Measurements from ENCODE around the gene TMEM117.

The TMEM117 gene

DNA sequence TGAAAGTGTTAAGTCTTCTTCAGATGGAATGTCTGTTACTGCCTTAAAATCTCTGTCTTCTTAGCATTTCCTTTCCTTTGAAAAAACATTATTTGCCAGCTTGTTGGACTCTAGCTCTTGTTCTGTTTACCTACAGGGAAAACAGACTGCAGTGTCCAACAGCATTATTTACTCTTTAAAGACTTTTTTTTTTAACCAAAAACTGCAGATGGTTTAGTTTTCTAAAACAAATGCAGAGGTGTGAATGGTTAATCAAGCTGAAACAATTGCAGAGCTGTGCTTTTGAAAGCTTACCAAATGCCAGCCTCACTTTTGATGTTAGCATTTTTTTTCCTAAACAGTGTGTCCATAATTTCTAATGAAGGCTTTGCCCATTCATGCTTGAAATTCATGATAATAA, 323.3 kb downstream of the TMEM117 start:
- Histone ChIP-seq H3K18ac (ENCODE audit: low read length) (no peak overlapping the region), H3K23ac (ENCODE audit: low read depth, low read length, poor library complexity) (no peak overlapping the region), H3K4ac (ENCODE audit: low read length) (no peak overlapping the region), H3K36me3 (replicated peaks in 1 of 2; ENCODE audit: control insufficient read depth in 2 of 2, insufficient read depth in 2 of 2, low read length in 2 of 2) (peaks cover 0 to 2% of the 10 kb centered on the region in 2 donors), H2AFZ (ENCODE audit: low read length) (peak overlapping the region; percentile 40), H3K14ac (ENCODE audit: low read length) (no peak overlapping the region), H3K4me1 (ENCODE audit: control insufficient read depth in 2 of 2, insufficient read depth in 1 of 2, low read depth in 1 of 2, low read length in 2 of 2) (peaks cover 1 to 21% of the 10 kb centered on the region in 2 donors), H3K79me1 (ENCODE audit: low read depth, low read length) (no peaks in the 10 kb centered on the region), H3K27me3 (ENCODE audit: control insufficient read depth in 3 of 3, insufficient read depth in 3 of 3, low read depth in 1 of 3, low read length in 3 of 3) (no peaks in the 10 kb centered on the region), H3K4me2 (ENCODE audit: insufficient read depth, low read length, poor library complexity, severe bottlenecking) (no peak overlapping the region), H2BK12ac (ENCODE audit: low read length) (no peak overlapping the region), H3K27ac (replicated peaks; ENCODE audit: low read length) (no peak overlapping the region), H3K4me3 (ENCODE audit: low read length in 2 of 2) (no peak overlapping the region), H4K91ac (ENCODE audit: low read depth, low read length, poor library complexity) (no peak overlapping the region), H3K9me3 (replicated peaks in 1 of 2; ENCODE audit: control insufficient read depth in 2 of 2, insufficient read depth in 1 of 2, low read depth in 1 of 2, low read length in 2 of 2) (no peaks in the 10 kb centered on the region), H2BK5ac (ENCODE audit: low read length) (no peak overlapping the region), H3K9ac (ENCODE audit: low read depth, low read length, poor library complexity) (no peak overlapping the region), H4K8ac (ENCODE audit: low read depth, low read length) (no peak overlapping the region), H2BK120ac (ENCODE audit: low read depth, low read length) (no peak overlapping the region), H2BK15ac (ENCODE audit: low read length) (no peak overlapping the region), H2AK5ac (ENCODE audit: low read depth, low read length) (no peak overlapping the region)
- DNase-seq (ENCODE audit: low spot score): no peak

- no peak overlapping the region for H3K4me2 ChIP-seq (ENCODE audit: insufficient read depth, low read length, poor library complexity, severe bottlenecking)
- no peak overlapping the region for H3K14ac ChIP-seq (ENCODE audit: low read length)
- no peak overlapping the region for H4K91ac ChIP-seq (ENCODE audit: low read depth, low read length, poor library complexity)
- H3K36me3 ChIP-seq (replicated peaks in 1 of 2; ENCODE audit: control insufficient read depth in 2 of 2, insufficient read depth in 2 of 2, low read length in 2 of 2): peaks cover 0 to 2% of the 10 kb centered on the region in 2 donors
- H3K18ac ChIP-seq (ENCODE audit: low read length): no peak overlapping the region
- H3K9ac ChIP-seq (ENCODE audit: low read depth, low read length, poor library complexity): no peak overlapping the region
- no peak overlapping the region for H3K27ac ChIP-seq (replicated peaks; ENCODE audit: low read length)
- no peak overlapping the region for H2BK5ac ChIP-seq (ENCODE audit: low read length)
- H3K9me3 ChIP-seq (replicated peaks in 1 of 2; ENCODE audit: control insufficient read depth in 2 of 2, insufficient read depth in 1 of 2, low read depth in 1 of 2, low read length in 2 of 2): no peaks in the 10 kb centered on the region
- no peak overlapping the region for H2BK120ac ChIP-seq (ENCODE audit: low read depth, low read length)
- no peak overlapping the region for H2BK15ac ChIP-seq (ENCODE audit: low read length)
- H2BK12ac ChIP-seq (ENCODE audit: low read length): no peak overlapping the region
- no peaks in the 10 kb centered on the region for H3K79me1 ChIP-seq (ENCODE audit: low read depth, low read length)
- H2AFZ ChIP-seq (ENCODE audit: low read length): peak overlapping the region; percentile 50
- no peak for DNase-seq (ENCODE audit: low spot score)
- no peak overlapping the region for H4K8ac ChIP-seq (ENCODE audit: low read depth, low read length)
- H3K27me3 ChIP-seq (ENCODE audit: control insufficient read depth in 3 of 3, insufficient read depth in 3 of 3, low read depth in 1 of 3, low read length in 3 of 3): no peaks in the 10 kb centered on the region
- H3K23ac ChIP-seq (ENCODE audit: low read depth, low read length, poor library complexity): no peak overlapping the region
- no CpG with 5 or more reads among the region's 3 CpGs for WGBS, 2 donors (ENCODE audit: extremely low coverage in 2 of 2, insufficient read length in 2 of 2, insufficient replicate concordance in 1 of 2)
- H3K4me1 ChIP-seq (ENCODE audit: control insufficient read depth in 2 of 2, insufficient read depth in 1 of 2, low read depth in 1 of 2, low read length in 2 of 2): peaks cover 1 to 21% of the 10 kb centered on the region in 2 donors
- no peak overlapping the region for H3K4me3 ChIP-seq (ENCODE audit: low read length in 2 of 2)
- no peak overlapping the region for H2AK5ac ChIP-seq (ENCODE audit: low read depth, low read length)
- no peak overlapping the region for H3K4ac ChIP-seq (ENCODE audit: low read length)
Observed at GRCh38 chr12:44159862-44160261, 324.0 kb downstream of the TMEM117 start.

DNA sequence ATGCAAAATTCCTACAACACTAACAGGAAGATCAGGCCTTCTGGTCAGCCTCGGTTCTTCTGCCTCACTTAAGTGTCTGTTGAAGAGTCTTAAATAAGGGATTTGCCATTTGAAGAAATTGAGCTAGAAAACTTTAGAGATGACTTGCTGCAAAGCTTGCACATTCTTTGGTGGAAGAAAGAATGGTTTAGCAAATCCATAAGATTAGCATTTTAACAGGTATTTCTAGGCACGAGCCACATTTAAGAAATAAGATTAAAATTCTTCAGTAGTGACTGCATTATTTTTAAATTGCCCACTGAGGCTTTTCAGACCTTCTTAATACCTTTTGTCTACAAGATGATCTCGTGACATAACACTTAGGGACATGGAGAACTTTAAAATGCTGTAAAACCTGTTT, 327.1 kb downstream of the TMEM117 start:
- no peak overlapping the region for H3K14ac ChIP-seq (ENCODE audit: low read length)
- no peak overlapping the region for H3K23ac ChIP-seq (ENCODE audit: low read depth, low read length, poor library complexity)
- no peak overlapping the region for H3K27ac ChIP-seq (replicated peaks; ENCODE audit: low read length)
- DNase-seq (ENCODE audit: low spot score): no peak
- H2BK12ac ChIP-seq (ENCODE audit: low read length): no peak overlapping the region
- no peak overlapping the region for H2AFZ ChIP-seq (ENCODE audit: low read length)
- no peaks in the 10 kb centered on the region for H3K27me3 ChIP-seq (ENCODE audit: control insufficient read depth in 3 of 3, insufficient read depth in 3 of 3, low read depth in 1 of 3, low read length in 3 of 3)
- no peak overlapping the region for H3K4ac ChIP-seq (ENCODE audit: low read length)
- H3K9ac ChIP-seq (ENCODE audit: low read depth, low read length, poor library complexity): no peak overlapping the region
- H4K8ac ChIP-seq (ENCODE audit: low read depth, low read length): no peak overlapping the region
- peaks cover 1 to 15% of the 10 kb centered on the region in 2 donors for H3K4me1 ChIP-seq (ENCODE audit: control insufficient read depth in 2 of 2, insufficient read depth in 1 of 2, low read depth in 1 of 2, low read length in 2 of 2)
- H3K36me3 ChIP-seq (replicated peaks in 1 of 2; ENCODE audit: control insufficient read depth in 2 of 2, insufficient read depth in 2 of 2, low read length in 2 of 2): peaks cover 0 to 2% of the 10 kb centered on the region in 2 donors
- no peak overlapping the region for H2AK5ac ChIP-seq (ENCODE audit: low read depth, low read length)
- H3K9me3 ChIP-seq (replicated peaks in 1 of 2; ENCODE audit: control insufficient read depth in 2 of 2, insufficient read depth in 1 of 2, low read depth in 1 of 2, low read length in 2 of 2): no peaks in the 10 kb centered on the region
- no peak overlapping the region for H3K18ac ChIP-seq (ENCODE audit: low read length)
- H2BK15ac ChIP-seq (ENCODE audit: low read length): no peak overlapping the region
- H3K4me2 ChIP-seq (ENCODE audit: insufficient read depth, low read length, poor library complexity, severe bottlenecking): no peak overlapping the region
- H4K91ac ChIP-seq (ENCODE audit: low read depth, low read length, poor library complexity): no peak overlapping the region
- H3K4me3 ChIP-seq (ENCODE audit: low read length in 2 of 2): no peak overlapping the region
- no peak overlapping the region for H2BK5ac ChIP-seq (ENCODE audit: low read length)
- WGBS, 2 donors (ENCODE audit: extremely low coverage in 2 of 2, insufficient read length in 2 of 2, insufficient replicate concordance in 1 of 2): no CpG with 5 or more reads among the region's 3 CpGs
- H2BK120ac ChIP-seq (ENCODE audit: low read depth, low read length): no peak overlapping the region
- no peaks in the 10 kb centered on the region for H3K79me1 ChIP-seq (ENCODE audit: low read depth, low read length)

DNA sequence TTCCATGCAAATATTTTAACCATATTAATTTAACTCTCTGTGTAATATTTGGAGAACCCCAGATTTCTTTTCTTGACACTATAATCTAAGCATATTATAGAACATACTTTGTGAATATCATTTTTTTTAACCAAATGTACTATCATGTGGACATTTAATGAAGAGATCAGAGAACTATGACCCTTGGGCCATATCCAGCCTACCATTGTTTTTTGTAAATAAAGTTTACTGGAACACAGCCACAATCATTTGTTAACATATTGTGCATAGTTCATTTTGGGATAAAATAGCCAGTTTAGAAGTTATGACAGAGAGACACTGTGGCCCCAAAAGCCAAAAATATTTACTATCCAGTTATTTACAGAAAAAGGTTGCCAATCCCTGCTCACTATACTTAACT, 338.2 kb downstream of the TMEM117 start:
- H3K27me3 ChIP-seq (ENCODE audit: control insufficient read depth in 3 of 3, insufficient read depth in 3 of 3, low read depth in 1 of 3, low read length in 3 of 3): no peaks in the 10 kb centered on the region
- H3K4me2 ChIP-seq (ENCODE audit: insufficient read depth, low read length, poor library complexity, severe bottlenecking): no peak overlapping the region
- H4K8ac ChIP-seq (ENCODE audit: low read depth, low read length): no peak overlapping the region
- H3K4ac ChIP-seq (ENCODE audit: low read length): no peak overlapping the region
- no peak overlapping the region for H2BK12ac ChIP-seq (ENCODE audit: low read length)
- no peak overlapping the region for H2BK5ac ChIP-seq (ENCODE audit: low read length)
- DNase-seq (ENCODE audit: low spot score): no peak
- no peak overlapping the region for H2AK5ac ChIP-seq (ENCODE audit: low read depth, low read length)
- no peaks in the 10 kb centered on the region for H3K4me1 ChIP-seq (ENCODE audit: control insufficient read depth in 2 of 2, insufficient read depth in 1 of 2, low read depth in 1 of 2, low read length in 2 of 2)
- H2BK120ac ChIP-seq (ENCODE audit: low read depth, low read length): no peak overlapping the region
- H2BK15ac ChIP-seq (ENCODE audit: low read length): no peak overlapping the region
- H4K91ac ChIP-seq (ENCODE audit: low read depth, low read length, poor library complexity): no peak overlapping the region
- no peaks in the 10 kb centered on the region for H3K36me3 ChIP-seq (replicated peaks in 1 of 2; ENCODE audit: control insufficient read depth in 2 of 2, insufficient read depth in 2 of 2, low read length in 2 of 2)
- peaks cover 0 to 1% of the 10 kb centered on the region in 2 donors for H3K9me3 ChIP-seq (replicated peaks in 1 of 2; ENCODE audit: control insufficient read depth in 2 of 2, insufficient read depth in 1 of 2, low read depth in 1 of 2, low read length in 2 of 2)
- no peak overlapping the region for H3K23ac ChIP-seq (ENCODE audit: low read depth, low read length, poor library complexity)
- H3K14ac ChIP-seq (ENCODE audit: low read length): no peak overlapping the region
- H2AFZ ChIP-seq (ENCODE audit: low read length): no peak overlapping the region
- no peak overlapping the region for H3K4me3 ChIP-seq (ENCODE audit: low read length in 2 of 2)
- no peak overlapping the region for H3K9ac ChIP-seq (ENCODE audit: low read depth, low read length, poor library complexity)
- no peaks in the 10 kb centered on the region for H3K79me1 ChIP-seq (ENCODE audit: low read depth, low read length)
- no peak overlapping the region for H3K27ac ChIP-seq (replicated peaks; ENCODE audit: low read length)
- H3K18ac ChIP-seq (ENCODE audit: low read length): no peak overlapping the region
